CD8-positive, alpha-beta memory T cell (primary cell): Measurements from ENCODE around the gene XBP1. TPM values are rescaled to one million over a fixed set of nuclear protein-coding genes. Genes with fewer than 3 reads are reported as not detected.
A peak's percentile ranks its signal among the peaks of the same experiment; 100 is the strongest.

Experiments used
- CTCF ChIA-PET: fragments of 350-600 bp; sonication (Branson Sonifier 250); formaldehyde crosslinking; loops from one replicate; lab custom pipeline; 2021; ENCODE audit warnings: antibody characterized with exemption; lab: Charles Lee
- POLR2A ChIA-PET: fragments of 350-600 bp; sonication (Branson Sonifier 250); formaldehyde crosslinking; loops from one replicate; lab custom pipeline; 2021; ENCODE audit warnings: antibody characterized with exemption; lab: Charles Lee
- DNase-seq, 5 donors: peaks; one replicate each; pipeline versions ENCODE4 v3.0.0 to v3.0.0-alpha.2; 2020 to 2022; ENCODE audit warnings: mixed read lengths in 1 of 5
- H3K27ac ChIP-seq: one replicate; pipeline ENCODE4 v1.7.0; 2013; ENCODE audit warnings: low read depth, mild to moderate bottlenecking, low read length, moderate library complexity
- H3K27me3 ChIP-seq: 2 replicates; pipeline ENCODE4 v1.7.0; 2013; ENCODE audit warnings: low read length, mild to moderate bottlenecking; ENCODE audit not compliant: insufficient read depth, poor library complexity, severe bottlenecking
- H3K36me3 ChIP-seq: 2 replicates; pipeline ENCODE4 v1.7.0; 2013; ENCODE audit warnings: mild to moderate bottlenecking, low read length, moderate library complexity; ENCODE audit not compliant: insufficient read depth
- H3K4me1 ChIP-seq: 2 replicates; pipeline ENCODE4 v1.7.0; 2013; ENCODE audit warnings: mild to moderate bottlenecking, low read length, moderate library complexity; ENCODE audit not compliant: insufficient read depth
- H3K4me3 ChIP-seq: 2 replicates; pipeline ENCODE4 v1.7.0; 2013; ENCODE audit warnings: mild to moderate bottlenecking, low read length
- H3K9me3 ChIP-seq: 2 replicates; pipeline ENCODE4 v1.7.0; 2013; ENCODE audit warnings: mild to moderate bottlenecking, low read length
- H3K27ac Mint-ChIP-seq, 8 donors: one replicate each; pipeline ENCODE4 v1.8.0; 2020 to 2021; ENCODE audit warnings: mixed read lengths in 8 of 8, mild to moderate bottlenecking in 6 of 8, inconsistent platforms in 3 of 8, moderate library complexity in 3 of 8
- H3K27me3 Mint-ChIP-seq, 2 donors: one replicate each; pipeline ENCODE4 v1.8.0; 2020 to 2021; ENCODE audit warnings: mixed read lengths in 2 of 2, mild to moderate bottlenecking in 1 of 2, moderate library complexity in 1 of 2
- H3K36me3 Mint-ChIP-seq, 3 donors: one replicate each; pipeline ENCODE4 v1.8.0; 2020 to 2021; ENCODE audit warnings: mixed read lengths in 3 of 3, inconsistent platforms in 1 of 3, mild to moderate bottlenecking in 1 of 3
- H3K4me1 Mint-ChIP-seq, 3 donors: one replicate each; pipeline ENCODE4 v1.8.0; 2020 to 2021; ENCODE audit warnings: mixed read lengths in 3 of 3, inconsistent platforms in 1 of 3, mild to moderate bottlenecking in 1 of 3
- H3K4me3 Mint-ChIP-seq, 7 donors: one replicate each; pipeline ENCODE4 v1.8.0; 2020 to 2021; ENCODE audit warnings: mixed read lengths in 7 of 7, mild to moderate bottlenecking in 6 of 7, moderate library complexity in 4 of 7, inconsistent platforms in 2 of 7
- H3K9me3 Mint-ChIP-seq, 5 donors: one replicate each; pipeline ENCODE4 v1.8.0; 2020 to 2022; ENCODE audit warnings: mixed read lengths in 5 of 5, mild to moderate bottlenecking in 3 of 5, moderate library complexity in 2 of 5, inconsistent platforms in 1 of 5
- polyA plus RNA-seq: library from polyadenylated mRNA; unstranded; fragments of 300-500 nt; fragmentation: Illumina TruSeq; gene quantifications from one replicate; pipeline ENCODE4 v1.2.3, GENCODE V29; 2021
- total RNA-seq, 2 experiments: library from RNA; stranded (reverse); gene quantifications; one replicate each; pipeline ENCODE4 v1.2.3, GENCODE V29; 2021

XBP1 gene
- total and polyA plus RNA-seq, 3 experiments from 2014 or later = 67.3 to 395 (median 71.4) TPM

DNA sequence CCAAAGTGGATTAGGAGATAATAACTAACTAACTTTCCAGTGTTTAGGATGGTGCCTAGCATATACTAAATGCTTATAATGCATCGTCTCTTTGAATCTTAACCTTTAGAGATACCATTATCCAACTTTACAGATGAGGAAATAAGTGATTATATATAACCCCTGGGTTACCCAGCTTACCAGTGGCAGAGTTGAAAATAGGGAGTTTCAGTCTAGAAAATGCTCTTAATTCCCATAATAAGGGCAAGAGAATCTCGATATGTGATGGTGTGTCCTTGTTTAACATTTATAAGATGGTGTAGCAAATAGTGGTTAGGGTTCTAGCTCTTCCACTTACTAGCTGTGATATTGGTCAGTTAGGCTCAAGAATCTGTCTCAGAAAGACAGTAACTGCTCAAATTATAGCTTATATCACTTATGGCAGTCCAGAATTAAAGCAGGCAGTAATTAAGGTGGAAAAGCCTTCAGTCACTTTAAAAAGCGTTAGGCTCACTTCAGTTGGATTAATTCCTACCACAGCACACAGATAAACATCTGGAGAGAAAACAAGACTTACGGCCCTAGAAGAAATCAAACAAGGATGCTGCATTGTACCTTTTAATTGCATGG lies 6.3 kb downstream of the XBP1 start:
- peaks cover 72 to 88% (median 84%) of the 10 kb centered on the region in 3 donors for H3K4me1 Mint-ChIP-seq
- no peak overlapping the region for H3K27ac ChIP-seq
- H3K36me3 ChIP-seq = peaks cover 35% of the 10 kb centered on the region
- H3K9me3 Mint-ChIP-seq = no peaks in the 10 kb centered on the region
- peak overlapping the region in 6 of 8 donors; percentile 42 to 77 (median 50) for H3K27ac Mint-ChIP-seq
- peaks cover 67% of the 10 kb centered on the region for H3K4me1 ChIP-seq
- no peaks in the 10 kb centered on the region for H3K27me3 Mint-ChIP-seq
- no peak overlapping the region for H3K4me3 ChIP-seq
- ChIA-PET CTCF (interaction anchor here (1.2 to 1.5 kb wide), 2 partner anchors 18 to 35 kb away, joined by 4 to 5 read pairs; no protein-coding TSS in a partner anchor), POLR2A (no interaction called here)
- no peaks in the 10 kb centered on the region for H3K27me3 ChIP-seq
- peak overlapping the region in 4 of 7 donors; percentile 2 to 27 (median 8) for H3K4me3 Mint-ChIP-seq
- H3K36me3 Mint-ChIP-seq = peaks cover 25 to 58% (median 33%) of the 10 kb centered on the region in 3 donors
- no peaks in the 10 kb centered on the region for H3K9me3 ChIP-seq
- no peak for DNase-seq

DNA sequence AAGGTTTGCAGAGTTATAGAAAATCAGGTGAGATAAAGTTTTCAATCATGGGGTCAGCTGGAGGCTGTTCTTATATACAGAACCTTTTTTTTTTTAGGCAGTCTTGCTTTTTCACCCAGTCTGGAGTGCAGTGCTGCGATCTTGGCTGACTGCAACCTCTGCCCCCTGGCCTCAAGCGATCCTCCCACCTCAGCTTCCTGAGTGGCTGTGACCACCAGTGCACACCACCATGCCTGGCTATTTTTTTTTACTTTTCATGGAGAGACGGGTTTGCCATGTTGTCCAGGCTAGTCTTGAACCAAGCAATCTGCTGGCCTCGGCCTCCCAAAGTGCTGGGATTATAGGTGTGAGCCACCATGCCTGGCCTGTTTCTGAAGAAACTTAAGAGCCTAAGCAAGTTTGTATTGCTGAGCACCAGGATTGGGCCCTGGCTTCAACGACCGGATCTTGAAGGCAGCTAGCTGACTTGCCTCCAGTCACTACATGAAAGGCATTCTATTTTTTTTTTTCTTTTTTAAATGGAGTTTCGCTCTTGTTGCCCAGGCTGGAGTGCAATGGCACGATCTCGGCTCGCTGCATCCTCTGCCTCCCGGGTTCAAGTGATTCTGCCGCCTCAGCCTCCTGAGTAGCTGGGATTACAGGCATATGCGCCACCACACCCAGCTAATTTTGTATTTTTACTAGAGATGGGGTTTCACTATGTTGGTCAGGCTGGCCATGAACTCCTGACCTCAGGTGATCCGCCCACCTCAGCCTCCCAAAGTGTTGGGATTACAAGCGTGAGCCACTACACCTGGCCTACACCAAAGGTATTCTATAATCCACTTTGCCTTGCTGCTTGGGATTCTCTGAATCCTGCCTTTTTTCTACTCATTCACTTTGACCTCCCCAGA lies 7.6 kb downstream of the XBP1 start:
- Mint-ChIP-seq H3K36me3 (peaks cover 14 to 61% (median 27%) of the 10 kb centered on the region in 3 donors), H3K4me3 (peak overlapping the region; percentile 14 to 76 (median 58)), H3K9me3 (no peaks in the 10 kb centered on the region), H3K27ac (peak overlapping the region; percentile 30 to 94 (median 78)), H3K4me1 (peaks cover 64 to 77% (median 77%) of the 10 kb centered on the region in 3 donors), H3K27me3 (no peaks in the 10 kb centered on the region)
- H3K36me3 ChIP-seq = peaks cover 44% of the 10 kb centered on the region
- DNase-seq = no peak
- H3K4me1 ChIP-seq = peaks cover 62% of the 10 kb centered on the region
- no peak overlapping the region for H3K4me3 ChIP-seq
- ChIA-PET POLR2A (no interaction called here), CTCF (interaction anchor here (1.1 to 1.3 kb wide), 3 partner anchors 18 to 35 kb away, joined by 3 to 4 read pairs (median 3); partner anchors contain the start of gene CCDC117)
- no peaks in the 10 kb centered on the region for H3K27me3 ChIP-seq
- peak overlapping the region; percentile 17 for H3K27ac ChIP-seq
- H3K9me3 ChIP-seq = no peaks in the 10 kb centered on the region

DNA sequence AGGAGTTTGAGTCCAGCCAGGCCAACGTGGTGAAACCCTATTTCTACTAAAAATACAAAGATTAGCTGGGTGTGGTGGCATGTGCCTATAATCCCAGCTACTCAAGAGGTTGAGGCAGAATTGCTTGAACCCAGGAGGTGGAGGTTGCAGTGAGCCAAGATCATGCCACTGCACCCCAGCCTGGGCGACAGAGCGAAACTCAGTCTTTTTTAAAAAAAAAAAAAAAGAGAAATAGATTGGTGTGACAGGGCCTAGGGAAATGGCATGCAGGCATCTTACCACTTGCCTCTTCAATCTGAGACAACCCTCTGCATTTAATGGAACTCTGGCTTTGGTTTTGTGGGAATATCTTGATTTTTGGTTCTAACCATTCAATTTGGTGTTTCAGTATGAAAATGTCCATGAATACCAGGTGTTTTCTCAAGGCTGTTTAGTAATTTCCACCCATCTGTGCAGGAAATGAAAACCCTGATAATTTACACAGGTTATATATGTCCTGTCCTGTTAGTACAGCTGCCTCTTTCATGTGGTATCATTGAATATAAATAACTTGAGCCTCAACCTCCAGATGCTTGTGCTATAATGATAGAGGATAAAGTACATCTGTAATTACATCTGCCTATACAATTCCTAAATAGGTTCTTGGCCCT lies 8.4 kb downstream of the XBP1 start:
- peaks cover 13 to 64% (median 24%) of the 10 kb centered on the region in 3 donors for H3K36me3 Mint-ChIP-seq
- H3K4me3 Mint-ChIP-seq = peak overlapping the region; percentile 14 to 70 (median 38)
- H3K9me3 ChIP-seq = no peaks in the 10 kb centered on the region
- no peak overlapping the region for H3K4me3 ChIP-seq
- H3K27me3 Mint-ChIP-seq = no peaks in the 10 kb centered on the region
- H3K27ac Mint-ChIP-seq = peak overlapping the region; percentile 30 to 94 (median 78)
- POLR2A ChIA-PET = no interaction called here
- no peaks in the 10 kb centered on the region for H3K27me3 ChIP-seq
- H3K4me1 ChIP-seq = peaks cover 57% of the 10 kb centered on the region
- H3K4me1 Mint-ChIP-seq = peaks cover 60 to 71% (median 70%) of the 10 kb centered on the region in 3 donors
- no peaks in the 10 kb centered on the region for H3K9me3 Mint-ChIP-seq
- peak overlapping the region; percentile 17 for H3K27ac ChIP-seq
- no peak for DNase-seq
- CTCF ChIA-PET = interaction anchor here (1.1 to 1.3 kb wide), 4 partner anchors 17 to 192 kb away, joined by 3 to 4 read pairs (median 4); partner anchors contain the start of gene CCDC117
- H3K36me3 ChIP-seq = peaks cover 42% of the 10 kb centered on the region

DNA sequence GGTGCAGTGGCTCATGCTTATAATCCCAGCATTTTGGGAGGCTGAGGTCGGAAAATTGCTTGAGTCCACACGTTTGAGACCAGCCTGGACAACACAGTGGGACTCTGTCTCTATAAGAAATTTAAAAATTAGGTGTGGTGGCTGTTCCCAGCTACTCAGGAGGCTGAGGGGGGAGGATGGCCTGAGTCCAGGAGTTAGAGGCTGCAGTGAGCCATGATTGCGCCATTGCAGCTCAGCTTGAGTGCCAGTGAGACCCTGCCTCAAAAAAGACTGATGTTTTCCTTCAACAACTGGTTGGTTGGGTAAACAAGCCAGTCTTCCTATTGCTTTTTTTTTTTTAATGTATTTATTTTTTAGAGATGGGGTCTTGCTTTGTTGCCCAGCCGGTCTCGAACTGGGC lies 9.2 kb downstream of the XBP1 start:
- no peak for DNase-seq
- Histone ChIP-seq H3K36me3 (peaks cover 42% of the 10 kb centered on the region), H3K4me3 (no peak overlapping the region), H3K27me3 (no peaks in the 10 kb centered on the region), H3K9me3 (no peaks in the 10 kb centered on the region), H3K27ac (no peak overlapping the region), H3K4me1 (peaks cover 48% of the 10 kb centered on the region)
- no peaks in the 10 kb centered on the region for H3K27me3 Mint-ChIP-seq
- ChIA-PET CTCF (interaction anchor here (1.2 to 3.0 kb wide), 6 partner anchors 8 to 252 kb away, joined by 3 to 22 read pairs (median 4); no protein-coding TSS in a partner anchor), POLR2A (no interaction called here)
- H3K4me3 Mint-ChIP-seq = no peak overlapping the region
- no peaks in the 10 kb centered on the region for H3K9me3 Mint-ChIP-seq
- peaks cover 51 to 62% (median 61%) of the 10 kb centered on the region in 3 donors for H3K4me1 Mint-ChIP-seq
- peak overlapping the region in 6 of 8 donors; percentile 23 to 81 (median 40) for H3K27ac Mint-ChIP-seq
- peaks cover 6 to 64% (median 16%) of the 10 kb centered on the region in 3 donors for H3K36me3 Mint-ChIP-seq

DNA sequence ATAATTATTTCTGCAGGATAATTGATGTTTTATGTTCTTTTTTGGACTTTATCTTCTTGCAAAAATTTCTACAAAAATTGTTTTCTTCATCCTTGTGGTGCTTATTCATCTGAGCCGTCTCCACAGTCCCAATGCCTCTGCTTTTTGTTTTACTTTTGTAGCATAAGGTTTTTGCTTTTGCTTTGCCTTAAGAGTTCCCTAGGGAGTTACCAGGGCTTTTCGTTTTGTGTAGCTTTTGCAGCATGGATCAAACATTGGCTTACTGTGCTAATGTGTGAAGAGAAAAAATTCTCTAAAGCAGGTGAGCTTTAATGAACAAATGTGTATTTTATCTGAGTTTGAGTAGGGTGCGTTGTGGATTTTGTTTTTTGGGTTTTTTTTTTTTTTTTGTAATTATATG lies 11.8 kb downstream of the XBP1 start:
- ChIA-PET CTCF (interaction anchor here (1.1 to 3.0 kb wide), 4 partner anchors 11 to 252 kb away, joined by 4 to 22 read pairs (median 6); no protein-coding TSS in a partner anchor), POLR2A (no interaction called here)
- Histone ChIP-seq H3K9me3 (no peaks in the 10 kb centered on the region), H3K4me1 (peaks cover 28% of the 10 kb centered on the region), H3K27me3 (no peaks in the 10 kb centered on the region), H3K27ac (no peak overlapping the region), H3K4me3 (no peak overlapping the region), H3K36me3 (peaks cover 32% of the 10 kb centered on the region)
- Mint-ChIP-seq H3K4me1 (peaks cover 31 to 42% (median 38%) of the 10 kb centered on the region in 3 donors), H3K4me3 (no peak overlapping the region), H3K27me3 (no peaks in the 10 kb centered on the region), H3K27ac (peak overlapping the region in 2 of 8 donors; percentile 22 to 32), H3K36me3 (peaks cover 0 to 64% (median 9%) of the 10 kb centered on the region in 3 donors), H3K9me3 (no peaks in the 10 kb centered on the region)
- no peak for DNase-seq

DNA sequence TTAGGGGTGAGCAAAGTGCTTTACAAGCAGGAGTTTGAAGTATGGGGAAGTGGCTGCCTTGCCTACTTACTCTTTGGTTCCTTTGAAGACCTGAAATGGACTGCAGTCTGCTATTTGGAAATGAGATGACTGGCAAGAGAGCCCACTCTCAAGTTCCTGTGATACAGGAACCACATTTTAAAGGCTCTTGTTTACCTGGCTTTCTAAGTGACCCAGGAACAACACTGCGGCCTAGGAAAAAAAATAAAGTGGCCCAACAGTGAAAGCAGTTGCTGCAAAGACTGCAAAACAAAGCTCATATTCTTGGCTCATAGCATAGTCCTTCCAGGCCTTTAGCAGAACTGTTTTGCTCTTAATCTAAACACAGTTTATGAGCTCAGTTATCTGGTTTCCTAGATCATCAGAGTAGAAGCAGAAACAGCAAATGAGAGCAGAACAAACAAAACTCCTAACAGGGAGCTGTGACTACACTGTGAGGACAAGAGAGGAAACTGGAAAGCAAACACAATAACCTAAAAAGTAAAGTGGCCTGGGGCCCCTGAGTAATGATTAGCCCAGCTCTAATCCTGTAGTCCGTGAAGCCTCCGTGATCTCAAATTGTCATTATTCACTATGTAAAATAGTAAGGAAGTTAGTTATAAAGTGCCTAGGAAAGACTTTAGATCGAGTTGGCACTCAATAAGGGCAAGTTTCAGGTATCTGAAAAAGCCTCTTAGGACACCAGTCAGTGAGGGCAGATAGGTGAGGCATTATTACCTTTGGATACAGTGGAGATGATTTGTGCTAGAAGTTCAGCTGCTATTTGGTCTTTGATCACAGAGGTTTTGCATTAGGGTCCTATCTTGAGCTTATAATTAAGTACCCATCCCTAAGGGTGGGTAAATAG lies 16.3 kb downstream of the XBP1 start:
- H3K27me3 ChIP-seq = no peaks in the 10 kb centered on the region
- H3K36me3 ChIP-seq = peaks cover 43% of the 10 kb centered on the region
- Mint-ChIP-seq H3K27ac (peak overlapping the region in 4 of 8 donors; percentile 21 to 51 (median 28)), H3K36me3 (peaks cover 6 to 82% (median 13%) of the 10 kb centered on the region in 3 donors), H3K27me3 (no peaks in the 10 kb centered on the region), H3K9me3 (no peaks in the 10 kb centered on the region), H3K4me1 (peaks cover 21 to 25% (median 24%) of the 10 kb centered on the region in 3 donors), H3K4me3 (no peak overlapping the region)
- H3K27ac ChIP-seq = no peak overlapping the region
- CTCF ChIA-PET = interaction anchor here (1.0 to 1.1 kb wide), 2 partner anchors 13 to 17 kb away, joined by 3 read pairs; partner anchors contain the start of gene XBP1
- H3K4me1 ChIP-seq = no peaks in the 10 kb centered on the region
- H3K9me3 ChIP-seq = no peaks in the 10 kb centered on the region
- no peak for DNase-seq
- no peak overlapping the region for H3K4me3 ChIP-seq
- POLR2A ChIA-PET = interaction anchor here (1.9 kb wide), 1 partner anchor 16 kb away, joined by 6 read pairs; the partner anchor contains the start of gene XBP1

- H3K9me3 ChIP-seq = no peaks in the 10 kb centered on the region
These were observed 20.1 kb downstream of the XBP1 start for GRCh38 chr22:28780296-28780695.

More at GRCh38 chr22:28780296-28780695, 20.1 kb downstream of the XBP1 start:
- Histone ChIP-seq H3K27me3 (no peaks in the 10 kb centered on the region), H3K27ac (no peak overlapping the region), H3K36me3 (peaks cover 21% of the 10 kb centered on the region), H3K4me3 (no peak overlapping the region), H3K4me1 (peaks cover under 1% of the 10 kb centered on the region)
- H3K4me1 Mint-ChIP-seq = peaks cover 30 to 44% (median 42%) of the 10 kb centered on the region in 3 donors
- no peaks in the 10 kb centered on the region for H3K9me3 Mint-ChIP-seq
- ChIA-PET POLR2A (no interaction called here), CTCF (no interaction called here)
- no peaks in the 10 kb centered on the region for H3K27me3 Mint-ChIP-seq
- peak overlapping the region in 2 of 8 donors; percentile 45 to 58 for H3K27ac Mint-ChIP-seq
- DNase-seq = no peak
- peak overlapping the region in 2 of 7 donors; percentile 4 to 49 for H3K4me3 Mint-ChIP-seq
- peaks cover 6 to 67% (median 12%) of the 10 kb centered on the region in 3 donors for H3K36me3 Mint-ChIP-seq
